Kidney (tissue), 14 donors: ENCODE measurements around the gene CRYBG2. TPM values are rescaled to one million over a fixed set of nuclear protein-coding genes. Genes with fewer than 3 reads are reported as not detected.

ENCODE experiments used
- DNase-seq, 5 donors: peaks; one replicate each; pipeline ENCODE4 v3.0.0-alpha.2; 2013 to 2020
- FAIRE-seq: peaks from 2 replicates; lab custom pipeline; 2012; peaks lifted over from hg19 to GRCh38; lab: Jason Lieb, UNC
- H3K27ac ChIP-seq, 2 donors: one replicate each; pipeline ENCODE4 v1.7.0; 2013; ENCODE audit warnings: low read depth in 2 of 2, low read length in 2 of 2, inconsistent platforms in 1 of 2
- H3K27me3 ChIP-seq: one replicate; pipeline ENCODE4 v1.7.1; 2013; ENCODE audit warnings: low read length, inconsistent platforms; ENCODE audit not compliant: control insufficient read depth, insufficient read depth
- H3K36me3 ChIP-seq, 3 donors: one replicate each; pipeline versions ENCODE4 v1.7.0 to v1.7.1; 2013; ENCODE audit warnings: low read length in 3 of 3, control low read depth in 1 of 3, inconsistent platforms in 1 of 3; ENCODE audit not compliant: insufficient read depth in 3 of 3, control insufficient read depth in 2 of 3
- H3K4me1 ChIP-seq, 3 donors: one replicate each; pipeline versions ENCODE4 v1.7.0 to v1.7.1; 2013; ENCODE audit warnings: low read length in 3 of 3, inconsistent platforms in 1 of 3, low read depth in 1 of 3; ENCODE audit not compliant: control insufficient read depth in 2 of 3, insufficient read depth in 2 of 3
- H3K4me3 ChIP-seq, 3 donors: one replicate each; pipeline versions ENCODE4 v1.7.0 to v1.8.1; 2013; ENCODE audit warnings: low read length in 3 of 3, control low read depth in 1 of 3, inconsistent platforms in 1 of 3
- H3K9ac ChIP-seq, 3 donors: one replicate each; pipeline versions ENCODE4 v1.7.0 to v1.7.1; 2013; ENCODE audit warnings: low read length in 3 of 3, control low read depth in 1 of 3, inconsistent platforms in 1 of 3
- H3K9me3 ChIP-seq, 3 donors: one replicate each; pipeline versions ENCODE4 v1.7.0 to v1.7.1; 2013; ENCODE audit warnings: low read length in 3 of 3, control low read depth in 1 of 3, inconsistent platforms in 1 of 3; ENCODE audit not compliant: control insufficient read depth in 2 of 3, insufficient read depth in 1 of 3
- CTCF ChIP-seq: IDR thresholded peaks from 3 replicates; pipeline ENCODE4 v1.5.1; 2012; ENCODE audit warnings: mild to moderate bottlenecking, moderate library complexity, borderline replicate concordance; ENCODE audit not compliant: insufficient read depth; ENCODE audit errors: extremely low read depth
- intact Hi-C: fragments of 100-400 bp; cut with DNase I; formaldehyde crosslinking; loops from one replicate; pipeline ENCODE4 v1.11.1; 2022
- polyA plus RNA-seq: library from polyadenylated mRNA; stranded (reverse); fragments of 350-450 nt; fragmentation: Illumina TruSeq; extraction: RNeasy Lipid Tissue Mini Kit (QIAGEN cat#74804); gene quantifications from one replicate; pipeline ENCODE4 v1.2.3, GENCODE V29; 2014; ENCODE audit warnings: low read depth, low replicate concordance; ENCODE audit not compliant: insufficient read depth
- total RNA-seq: library from RNA; stranded (reverse); fragmentation: NEBNext Ultra II Directional; extraction: Animal tissue kit (Norgen Biotek cat#: 25700); gene quantifications from one replicate; pipeline ENCODE4 v1.2.1, GENCODE V29; 2021
- donor health status: control.
- donor health status: control.
- donor health status: control.
- donor health status: control.
- donor health status: control.
- donor health status: DM: yes; HTN: yes; CAD: no.
- donor health status: Normal renal cell carcinoma (clear cell type).

Gene CRYBG2
- total and polyA plus RNA-seq, 2 donors from 2014 or later: 2.2 TPM; not detected in 1

- Histone ChIP-seq H3K4me1 (no peaks in the 10 kb centered on the region), H3K4me3 (no peak overlapping the region), H3K27ac (no peak overlapping the region), H3K9me3 (no peaks in the 10 kb centered on the region), H3K36me3 (no peaks in the 10 kb centered on the region), H3K9ac (no peak overlapping the region), H3K27me3 (no peaks in the 10 kb centered on the region)
- FAIRE-seq (no peak), DNase-seq (no peak)
- intact Hi-C loops: no loop called here
- no peak for TF ChIP-seq CTCF
Observed at GRCh38 chr1:26384076-26384475, 30.1 kb upstream of the CRYBG2 start.

GRCh38 chr1:26378879-26379251 lies 24.9 kb upstream of the CRYBG2 start:
- no peak overlapping the region for H3K9ac ChIP-seq
- TF ChIP-seq CTCF: no peak
- intact Hi-C loops: no loop called here
- no peaks in the 10 kb centered on the region for H3K9me3 ChIP-seq
- H3K27ac ChIP-seq: no peak overlapping the region
- no peaks in the 10 kb centered on the region for H3K4me1 ChIP-seq
- DNase-seq (peak in 1 of 5 donors; percentile 27), FAIRE-seq (no peak)
- no peaks in the 10 kb centered on the region for H3K27me3 ChIP-seq
- H3K36me3 ChIP-seq: no peaks in the 10 kb centered on the region
- no peak overlapping the region for H3K4me3 ChIP-seq

- Histone ChIP-seq H3K36me3 (no peaks in the 10 kb centered on the region), H3K4me1 (no peaks in the 10 kb centered on the region), H3K27ac (no peak overlapping the region), H3K27me3 (no peaks in the 10 kb centered on the region), H3K4me3 (no peak overlapping the region), H3K9ac (no peak overlapping the region), H3K9me3 (no peaks in the 10 kb centered on the region)
- DNase-seq (peak in 1 of 5 donors; percentile 66), FAIRE-seq (no peak)
- intact Hi-C loops: no loop called here
- no peak for TF ChIP-seq CTCF
Observed at GRCh38 chr1:26378088-26378878, 24.4 kb upstream of the CRYBG2 start.
